ENCODE measurements around the gene RCN2.

DNA sequence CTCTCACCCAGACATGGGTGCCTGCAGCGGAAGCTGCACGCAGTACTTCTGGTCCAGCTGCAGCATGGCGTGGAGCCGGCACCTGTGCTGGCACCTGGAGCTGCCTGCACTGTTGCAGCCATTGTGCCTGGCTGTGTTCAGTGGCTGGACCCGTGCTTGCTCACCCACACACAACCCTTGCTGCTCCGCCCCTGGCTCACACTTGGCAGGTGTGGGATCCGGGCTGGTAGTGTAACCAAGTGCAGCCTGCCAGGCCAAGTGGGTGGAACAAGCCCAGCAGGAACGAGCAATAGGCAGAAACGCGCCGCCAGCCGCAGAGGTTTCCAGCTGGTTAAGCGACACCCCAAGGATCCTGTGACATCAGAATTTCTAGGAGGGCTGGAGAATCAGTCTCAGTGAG lies 15.2 kb upstream of the RCN2 start:
- TF ChIP-seq TAF1 (IDR thresholded peaks at IDR 0.05; ENCODE audit: borderline replicate concordance, insufficient read depth, low read length): no peak
- no peak for TF ChIP-seq SIN3A (IDR thresholded peaks at IDR 0.05; ENCODE audit: borderline replicate concordance, insufficient read depth, low read length)

All from PFSK-1 (cell line).